CD4-positive, alpha-beta T cell treated with Interleukin-15 for 4 hours (primary cell): ENCODE data around the gene USP37.
"Not testable (repeated sequence)": the region's sequence is repeated elsewhere in the genome, so short reads cannot be mapped to it uniquely, and the experiment has no call there.

Source experiments
- DNase-seq: peaks from one replicate; pipeline ENCODE4 v3.0.0-alpha.2; 2020; ENCODE audit warnings: low spot score

USP37 gene

DNA sequence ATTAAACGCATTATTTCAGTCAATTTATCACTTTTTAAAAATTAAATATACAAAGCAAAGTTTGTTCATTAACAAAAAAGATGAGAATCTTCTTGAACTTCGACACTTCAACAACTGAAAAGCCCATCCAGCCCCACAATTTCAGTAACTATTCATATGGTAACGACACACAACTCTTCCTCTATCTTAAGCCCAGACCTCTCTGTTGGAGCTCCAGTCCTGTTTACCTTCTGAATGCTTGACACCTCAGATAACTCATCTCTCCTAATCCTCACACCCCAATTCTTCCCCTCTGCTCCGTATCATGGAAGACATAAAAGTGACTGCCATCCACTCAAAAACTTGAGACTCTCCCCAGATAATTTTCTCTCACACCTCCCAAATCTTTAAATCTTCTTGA, 12.6 kb downstream of the USP37 start:
- DNase-seq = no peak

GRCh38 chr2:218554225-218554624, 13.9 kb downstream of the USP37 start:
- DNase-seq = not testable (repeated sequence)

DNA sequence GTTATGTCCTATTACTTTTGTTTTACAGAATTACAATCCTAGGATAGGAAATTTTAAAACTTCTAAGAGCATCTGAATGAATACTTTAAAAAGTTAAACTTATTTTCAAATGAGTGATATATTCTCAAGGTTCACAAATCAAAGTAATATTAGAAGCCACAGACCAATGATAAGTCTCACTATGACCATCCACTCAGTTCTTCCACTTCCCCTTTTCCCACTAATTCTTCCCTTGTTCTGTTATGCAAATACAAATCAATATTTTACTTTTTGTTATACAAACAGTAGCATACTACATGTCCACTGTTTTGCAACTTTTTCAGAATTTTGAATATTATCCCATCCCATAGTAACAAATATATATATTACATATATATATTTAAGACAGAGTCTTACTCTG, 20.2 kb downstream of the USP37 start:
- no peak for DNase-seq

- DNase-seq = no peak
Measured at GRCh38 chr2:218547511-218547910, 20.6 kb downstream of the USP37 start.

- DNase-seq = no peak
Measured at GRCh38 chr2:218546012-218546411, 22.1 kb downstream of the USP37 start.

DNA sequence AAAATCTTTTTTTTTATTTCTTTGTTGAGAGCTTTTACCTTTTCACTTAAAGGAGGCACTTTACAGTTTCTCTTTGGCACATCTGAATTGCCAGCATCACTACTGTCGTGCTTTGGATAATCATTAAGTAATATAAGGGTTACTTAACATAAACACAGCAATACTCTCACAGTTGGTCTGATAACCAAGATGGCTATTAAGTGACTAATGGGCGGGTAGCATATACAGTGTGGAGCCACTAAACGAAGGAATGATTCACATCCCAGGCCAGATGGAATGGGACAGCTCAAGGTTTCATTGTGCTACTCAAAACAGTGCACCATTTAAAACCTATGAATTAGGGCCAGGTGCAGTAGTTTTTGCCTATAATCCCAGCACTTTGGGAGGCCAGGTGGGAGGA, 28.1 kb downstream of the USP37 start:
- DNase-seq = no peak

DNA sequence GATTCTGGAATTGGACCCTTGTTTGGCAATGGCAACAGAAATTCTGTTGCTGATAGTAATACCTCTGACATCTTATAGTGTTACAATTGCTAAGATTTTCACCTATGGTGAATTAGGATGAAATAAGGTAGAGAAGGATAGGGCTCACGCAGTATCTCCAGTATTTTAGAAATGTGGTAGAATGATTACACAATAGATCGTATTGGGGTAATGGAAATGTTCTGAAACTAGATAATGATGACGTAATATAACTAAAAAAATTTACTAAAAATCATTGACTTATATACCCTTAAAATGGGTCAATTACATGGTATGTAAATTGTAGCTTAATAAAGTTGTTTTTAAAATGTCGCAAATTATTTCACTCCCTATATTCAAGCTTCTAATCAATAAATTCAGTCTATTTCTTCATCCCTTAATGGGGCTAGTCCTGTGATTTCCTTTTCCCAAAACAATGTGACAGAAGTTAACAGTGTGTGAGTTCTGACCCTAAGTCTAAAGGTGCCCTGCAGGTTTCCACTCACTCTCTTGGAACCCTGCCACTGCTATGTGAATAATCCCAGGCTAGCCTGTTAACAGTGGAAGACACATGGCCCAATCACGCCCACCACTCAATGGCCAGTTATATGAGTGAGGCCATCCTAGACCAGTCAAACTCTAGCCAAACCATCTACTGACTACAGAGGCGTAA, 31.2 kb downstream of the USP37 start:
- DNase-seq = no peak

DNA sequence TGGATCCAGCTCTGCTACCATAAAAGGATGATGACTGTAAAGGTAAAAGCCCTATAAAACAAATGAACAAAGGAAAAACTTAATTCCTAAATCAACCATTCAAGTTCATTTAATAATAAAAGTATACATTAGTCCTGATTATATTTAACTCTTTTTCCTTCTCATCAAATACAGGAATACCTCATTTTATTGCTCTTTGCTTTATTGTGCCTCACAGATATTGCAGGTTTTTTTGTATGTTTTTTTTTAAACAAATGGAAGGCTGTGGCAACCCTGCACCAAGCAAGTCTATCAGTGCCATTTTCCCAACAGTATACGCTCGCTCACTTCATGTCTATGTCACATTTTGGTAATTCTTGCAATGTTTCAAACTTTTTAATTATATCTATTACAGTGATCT, 38.2 kb downstream of the USP37 start:
- no peak for DNase-seq

DNA sequence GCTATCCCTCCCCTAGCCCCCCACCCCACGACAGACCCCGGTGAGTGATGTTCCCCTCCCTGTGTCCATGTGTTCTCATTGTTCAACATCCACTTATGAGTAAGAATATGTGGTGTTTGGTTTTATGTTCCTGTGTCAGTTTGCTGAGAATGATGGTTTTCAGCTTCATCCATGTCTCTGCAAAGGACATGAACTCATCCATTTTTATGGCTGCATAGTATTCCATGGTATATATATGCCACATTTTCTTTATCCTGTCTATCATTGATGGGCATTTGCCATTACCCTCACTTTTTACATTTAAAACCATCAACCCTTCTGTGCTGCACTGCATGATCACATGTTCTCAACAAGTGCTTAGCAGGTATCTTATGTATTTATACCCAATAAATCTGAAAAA, 39.7 kb downstream of the USP37 start:
- not testable (repeated sequence) for DNase-seq

- DNase-seq = no peak
Measured at GRCh38 chr2:218523651-218524050, 44.5 kb downstream of the USP37 start.

DNA sequence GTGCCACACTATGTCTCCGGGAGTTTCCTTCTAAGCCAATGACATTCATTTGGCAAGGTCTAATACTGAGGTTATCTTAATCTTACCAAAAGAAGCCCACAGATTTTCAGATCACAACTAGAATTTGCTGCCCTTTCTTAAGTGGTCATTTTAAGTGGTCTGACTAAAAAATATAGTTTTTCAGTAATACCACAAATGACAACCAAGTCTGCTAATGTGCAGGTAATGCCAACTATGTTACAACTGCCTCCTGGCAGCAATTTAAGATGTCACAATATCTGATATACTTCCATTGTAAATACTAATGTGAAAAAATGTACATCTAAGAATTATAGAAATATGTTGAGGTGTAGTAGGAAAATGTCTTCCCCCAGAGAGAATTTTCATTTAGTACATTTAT, 49.3 kb downstream of the USP37 start:
- no peak for DNase-seq

GRCh38 chr2:218517434-218518206, 50.5 kb downstream of the USP37 start:
- no peak for DNase-seq

GRCh38 chr2:218516614-218517013, 51.5 kb downstream of the USP37 start:
- peak; percentile 47 for DNase-seq

GRCh38 chr2:218513676-218514075, 54.5 kb downstream of the USP37 start:
- DNase-seq = no peak

DNA sequence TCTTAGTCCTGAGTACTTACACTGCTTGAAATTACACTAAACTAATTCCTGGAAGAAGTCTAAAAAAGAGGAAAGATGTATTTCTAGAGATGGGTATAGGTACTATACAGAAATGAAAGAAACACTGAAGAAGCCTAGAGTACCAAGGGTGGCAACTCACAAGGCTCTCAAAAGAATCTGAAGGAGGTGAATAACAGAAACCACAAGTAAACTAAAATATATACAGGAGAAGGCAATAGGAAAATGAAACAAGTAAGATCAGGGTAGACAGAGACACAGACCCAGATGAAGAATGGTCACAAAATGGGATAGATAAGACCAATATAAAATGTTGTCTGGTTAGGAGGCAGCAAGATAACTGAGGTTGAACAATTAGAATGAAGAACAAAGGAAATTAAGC, 59.9 kb downstream of the USP37 start:
- no peak for DNase-seq

GRCh38 chr2:218505754-218506371, 62.3 kb downstream of the USP37 start:
- DNase-seq = no peak

- no peak for DNase-seq
Measured at GRCh38 chr2:218501665-218502064, 66.5 kb downstream of the USP37 start.

GRCh38 chr2:218500501-218501060, 67.6 kb downstream of the USP37 start:
- no peak for DNase-seq

- no peak for DNase-seq
Measured at GRCh38 chr2:218485986-218486667, 82.0 kb downstream of the USP37 start.

- DNase-seq = no peak
Measured at GRCh38 chr2:218482651-218483050, 85.5 kb downstream of the USP37 start.

DNA sequence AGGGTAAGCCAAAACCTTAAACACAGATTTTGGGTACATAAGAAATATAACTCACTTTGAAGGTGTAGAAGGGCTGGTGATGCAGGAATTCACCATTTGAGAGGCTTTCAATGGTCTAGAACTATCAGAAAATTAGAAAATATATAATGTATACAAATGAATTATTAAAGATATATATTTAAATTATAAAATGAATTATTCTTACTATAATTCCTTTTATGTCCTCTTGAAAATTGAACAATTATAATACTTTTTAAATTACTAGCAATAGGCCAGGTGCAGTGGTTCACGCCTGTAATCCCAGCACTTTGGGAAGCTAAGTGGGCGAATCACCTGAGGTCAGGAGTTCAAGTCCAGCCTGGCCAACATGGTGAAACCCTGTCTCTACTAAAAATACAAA, 88.6 kb downstream of the USP37 start:
- DNase-seq = no peak

GRCh38 chr2:218478544-218478943, 89.6 kb downstream of the USP37 start:
- no peak for DNase-seq
